Measurements from ENCODE around the gene RNF125.
A peak's percentile ranks its signal among the peaks of the same experiment; 100 is the strongest.
"Not testable (repeated sequence)": the region's sequence is repeated elsewhere in the genome, so short reads cannot be mapped to it uniquely, and the experiment has no call there.

RNF125 gene

DNA sequence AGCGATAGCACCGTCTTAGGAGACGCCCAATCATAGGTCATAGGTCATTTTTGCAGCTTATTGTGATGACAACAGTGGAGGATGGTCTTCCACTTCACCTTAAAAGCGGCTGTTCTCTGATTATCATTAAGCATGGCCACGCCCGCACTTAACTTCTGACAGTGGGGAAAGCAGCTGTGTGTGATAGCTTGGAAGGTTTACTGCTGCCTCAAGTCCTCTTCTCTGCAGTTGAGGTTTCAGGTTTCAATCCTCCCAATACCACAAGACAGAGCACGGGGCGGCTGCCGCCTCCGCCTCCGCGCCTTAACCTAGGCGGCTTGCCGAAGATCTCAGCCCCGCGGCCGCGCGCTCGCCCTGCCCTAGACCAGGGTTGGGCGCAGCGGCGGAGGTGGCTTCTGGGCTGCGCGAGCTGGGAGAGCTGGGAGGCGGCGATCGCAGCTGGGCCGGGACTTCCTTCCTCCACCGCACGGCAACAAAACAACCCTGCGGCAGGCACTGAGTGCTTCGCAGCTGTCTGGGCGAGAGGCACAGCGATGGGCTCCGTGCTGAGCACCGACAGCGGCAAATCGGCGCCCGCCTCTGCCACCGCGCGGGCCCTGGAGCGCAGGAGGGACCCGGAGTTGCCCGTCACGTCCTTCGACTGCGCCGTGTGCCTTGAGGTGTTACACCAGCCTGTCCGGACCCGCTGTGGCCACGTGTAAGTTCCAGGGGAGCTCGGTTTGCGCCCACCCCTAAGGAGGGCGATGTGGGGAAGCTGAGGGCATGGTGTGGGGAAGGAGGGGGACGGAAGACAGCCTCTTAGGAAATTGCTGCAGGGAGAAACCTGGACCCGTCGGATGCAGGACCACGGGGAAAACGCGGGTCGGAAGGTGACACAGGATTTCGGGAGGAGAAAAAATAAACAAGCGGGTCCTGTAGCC lies at the start of gene RNF125:
TSS of gene RNF125 (plus strand) at position 495 of the 920 bp plus-strand sequence. CDS start at position 534, 39 bp downstream.
- DNase-seq, result peak; percentile 68

DNA sequence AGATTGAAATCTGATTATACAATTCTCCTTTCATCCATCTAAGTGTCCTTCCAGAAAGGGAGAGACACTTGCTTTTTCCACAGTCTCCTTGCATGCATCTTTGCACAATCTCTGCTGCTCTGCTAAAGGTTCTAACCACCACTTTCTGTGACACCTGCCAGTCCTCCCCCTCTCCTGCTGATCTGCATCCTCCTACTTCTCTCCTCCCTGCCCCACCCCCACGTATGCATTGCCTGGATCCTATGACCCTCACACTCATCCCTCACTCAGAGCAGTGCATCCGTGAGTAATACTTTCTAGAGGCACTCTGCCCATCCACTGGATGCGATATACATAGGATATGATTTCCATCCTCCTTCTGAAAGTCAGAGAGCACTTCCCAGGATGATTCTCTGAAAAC lies 48.0 kb upstream of the RNF125 start:
- DNase-seq, result no peak

DNA sequence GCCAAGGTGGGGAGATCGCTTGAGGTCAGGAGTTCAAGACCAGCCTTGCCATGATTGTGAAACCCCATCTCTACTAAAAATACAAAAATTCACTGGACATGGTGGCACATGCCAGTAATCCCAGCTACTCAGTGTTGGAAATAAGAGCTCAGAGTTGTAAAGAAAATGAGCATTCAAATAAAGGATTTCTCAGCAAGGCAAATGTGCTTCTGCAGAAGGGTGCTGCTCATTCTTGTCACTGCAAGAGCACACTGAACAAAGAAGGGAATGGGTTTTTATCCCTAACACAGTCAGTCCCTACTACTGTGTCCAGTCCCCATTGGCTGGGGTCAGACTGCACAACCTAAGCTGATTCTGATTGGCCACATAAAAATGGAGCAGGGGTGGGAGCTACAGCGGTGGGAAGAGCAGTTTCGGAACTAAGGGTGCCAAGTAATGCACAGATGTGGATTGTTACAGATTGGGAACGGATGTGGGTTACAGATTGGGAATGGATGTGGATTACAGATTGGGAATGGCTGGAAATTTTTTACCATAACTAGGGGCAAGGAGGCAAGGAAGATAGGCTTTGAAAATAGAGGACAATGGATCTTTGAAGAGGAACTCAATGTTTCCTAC lies 44.6 kb upstream of the RNF125 start:
- no peak for DNase-seq

DNA sequence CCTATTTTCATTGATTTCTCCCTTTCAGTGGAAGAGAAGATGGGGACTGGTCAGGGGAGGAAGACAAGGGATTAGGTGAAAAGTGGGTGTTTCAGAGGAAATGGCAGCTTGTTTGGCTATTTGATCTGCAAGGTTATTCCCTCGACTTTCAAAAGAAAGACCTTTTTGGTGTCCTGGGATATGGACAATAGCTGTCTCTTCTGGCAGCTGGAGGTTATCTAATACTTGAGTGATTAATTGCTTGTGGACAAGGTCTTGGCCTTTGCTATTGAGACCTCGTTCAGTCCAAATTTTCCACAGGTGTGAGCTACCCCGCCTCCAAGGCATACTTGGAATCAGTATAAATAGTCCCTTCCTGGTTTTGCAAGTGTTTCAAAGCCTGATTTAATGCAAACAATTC lies 42.4 kb upstream of the RNF125 start:
- no peak for DNase-seq

DNA sequence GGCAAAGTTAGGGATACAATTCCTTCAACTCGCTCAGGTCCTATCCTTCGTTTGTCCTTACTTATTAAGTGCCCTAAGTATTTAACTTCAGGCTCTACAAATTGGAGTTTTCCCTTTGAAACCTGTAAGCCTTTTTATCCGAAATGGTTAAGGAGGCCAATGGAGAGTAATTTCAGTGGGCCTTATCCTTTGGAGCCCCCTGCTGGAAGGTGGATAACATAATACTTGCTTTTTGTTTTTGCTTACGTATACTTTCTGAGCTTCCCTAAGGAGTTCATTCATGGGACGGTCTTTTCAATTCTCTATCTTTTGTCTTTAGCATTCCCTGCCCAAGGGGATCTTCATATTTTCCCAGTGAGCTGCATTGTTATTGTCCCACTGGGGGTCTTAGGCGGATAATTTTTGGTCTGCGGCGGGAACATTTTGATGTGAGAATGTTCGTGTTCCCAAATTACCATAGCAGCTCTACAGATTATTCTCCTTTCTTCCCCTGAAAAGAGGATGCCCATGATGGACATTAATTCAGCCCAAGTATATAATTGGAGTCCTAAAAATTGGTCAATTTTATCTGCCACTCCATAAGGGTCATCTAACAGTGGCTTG lies 41.3 kb upstream of the RNF125 start:
- peak; percentile 43 for DNase-seq

DNA sequence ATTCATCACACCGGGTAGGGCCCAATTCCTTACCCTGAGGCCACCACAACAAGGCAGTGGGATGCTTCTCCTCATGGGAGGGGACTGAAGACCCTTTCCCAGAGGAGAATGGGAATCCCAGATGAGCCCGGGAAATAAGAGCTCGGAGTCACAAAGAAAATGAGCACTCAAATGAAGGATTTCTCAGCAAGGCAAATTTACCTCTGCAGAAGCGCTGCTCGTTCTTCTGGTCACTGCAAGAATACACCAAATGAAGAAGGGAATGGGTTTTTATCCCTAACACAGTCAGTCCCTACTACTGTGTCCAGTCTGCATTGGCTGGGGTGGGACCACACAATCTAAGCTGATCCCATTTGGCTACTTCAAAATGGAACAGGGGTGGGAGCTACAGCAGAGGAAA lies 40.0 kb upstream of the RNF125 start:
- DNase-seq, result no peak

DNA sequence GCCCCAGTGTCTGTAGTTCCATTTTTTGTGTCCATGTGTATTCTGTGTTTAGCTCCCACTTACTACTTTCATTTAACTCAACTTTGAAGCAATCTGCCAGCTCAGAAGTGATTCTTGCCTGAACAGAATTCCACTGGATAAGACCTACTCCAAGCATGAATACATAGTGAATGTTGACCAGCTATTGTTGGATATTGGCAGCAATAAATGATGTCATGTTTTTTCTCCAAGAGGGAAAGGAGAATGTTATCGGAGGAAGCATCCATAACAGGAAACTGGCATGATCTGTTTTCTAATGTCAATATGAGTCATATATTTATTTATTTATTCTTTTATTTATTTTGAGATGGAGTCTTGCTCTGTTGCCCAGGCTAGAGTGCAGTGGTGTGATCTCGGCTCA lies 38.9 kb upstream of the RNF125 start:
- DNase-seq, result no peak

DNA sequence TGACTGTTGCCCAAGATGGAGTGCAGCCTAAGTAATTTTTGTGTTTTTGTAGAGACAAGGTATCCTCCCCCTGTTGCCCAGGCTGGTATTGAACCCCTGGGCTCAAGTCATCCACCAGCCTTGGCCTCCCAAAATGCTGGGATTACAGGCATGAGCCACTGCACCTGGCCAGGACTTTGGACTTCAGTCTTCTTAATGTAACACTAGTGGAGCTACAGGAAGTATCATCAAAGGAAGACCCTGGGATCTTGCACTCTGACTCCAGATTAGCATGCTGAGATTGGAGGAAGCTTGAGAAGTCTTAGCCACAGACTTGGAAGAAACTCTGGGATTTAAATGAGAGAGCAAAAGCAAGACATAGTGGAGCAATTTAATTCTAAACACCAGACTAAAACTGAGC lies 37.8 kb upstream of the RNF125 start:
- DNase-seq, result no peak

DNA sequence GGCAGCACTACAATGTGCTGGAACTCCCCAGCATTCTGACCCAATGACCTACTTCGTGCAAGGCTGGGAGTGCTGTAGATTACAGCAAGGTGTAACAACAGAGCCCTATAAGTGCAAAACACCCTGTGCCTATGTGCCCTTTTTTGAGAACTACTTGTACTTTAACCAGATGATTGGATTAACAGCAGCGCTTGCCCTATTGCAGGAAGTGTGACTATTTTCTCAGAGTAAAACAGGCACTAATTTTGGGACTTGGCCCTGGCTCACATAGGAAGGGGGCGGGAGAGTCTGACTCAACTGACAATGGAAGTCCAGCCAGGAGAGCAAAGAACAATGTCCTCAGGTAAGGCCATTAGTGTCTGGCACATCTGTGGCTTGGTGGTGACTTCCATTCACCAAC lies 35.6 kb upstream of the RNF125 start:
- DNase-seq, result no peak

DNA sequence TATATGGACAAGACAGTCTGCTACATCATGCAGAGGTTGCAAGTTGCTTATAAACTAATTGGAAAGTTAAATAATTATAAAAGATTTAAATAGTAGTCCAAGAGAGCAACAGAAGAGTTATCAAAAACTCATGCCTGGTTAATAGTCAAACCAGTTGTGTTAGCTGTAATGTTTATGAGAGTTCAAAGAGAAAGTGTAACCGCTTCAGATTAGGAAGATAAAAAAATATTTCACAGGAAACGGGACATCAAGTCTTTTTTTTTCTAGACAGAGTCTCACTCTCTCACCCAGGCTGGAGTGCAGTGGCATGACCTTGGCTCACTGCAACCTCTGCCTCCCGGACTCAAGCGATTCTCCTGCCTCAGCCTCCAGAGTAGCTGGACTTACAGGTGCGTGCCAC lies 34.6 kb upstream of the RNF125 start:
- DNase-seq, result no peak

DNA sequence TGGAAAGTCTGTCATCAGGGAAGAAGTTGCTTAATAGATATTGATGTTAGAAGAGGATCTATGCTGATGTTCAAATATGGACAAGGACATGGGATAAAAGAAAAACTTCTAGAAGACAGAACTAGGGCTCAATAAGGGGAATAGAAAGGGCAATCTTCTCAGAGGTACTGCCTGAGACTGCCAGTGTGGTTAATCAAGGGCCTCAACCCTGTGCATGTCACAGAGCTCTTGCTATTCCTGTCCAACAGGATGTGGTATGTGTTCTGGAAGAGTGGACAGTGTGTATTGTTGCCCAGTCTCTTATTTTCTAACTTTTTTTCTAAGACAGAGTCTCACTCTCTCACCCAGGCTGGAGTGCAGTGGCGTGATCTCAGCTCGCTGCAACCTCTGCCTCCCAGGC lies 27.8 kb upstream of the RNF125 start:
- DNase-seq, result no peak

DNA sequence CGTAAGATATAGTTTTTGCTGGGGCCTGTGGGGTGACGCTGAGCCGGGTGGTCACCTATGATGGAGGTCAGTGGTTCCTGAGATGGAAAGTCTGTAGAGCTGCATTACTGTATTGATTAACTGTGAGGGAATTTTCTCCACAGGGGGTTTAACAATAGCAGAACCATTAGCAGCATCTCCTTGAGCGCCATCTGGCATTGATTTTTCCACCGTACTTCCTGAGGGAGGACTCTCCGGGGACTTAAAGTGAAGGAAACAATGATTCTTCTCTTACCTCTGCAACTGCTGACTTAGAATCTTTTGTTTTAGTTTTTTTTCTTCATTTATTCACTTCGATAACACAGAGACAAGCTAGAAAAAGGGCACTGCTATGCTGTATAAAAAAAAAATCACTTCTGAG lies 22.6 kb upstream of the RNF125 start:
- DNase-seq, result no peak

DNA sequence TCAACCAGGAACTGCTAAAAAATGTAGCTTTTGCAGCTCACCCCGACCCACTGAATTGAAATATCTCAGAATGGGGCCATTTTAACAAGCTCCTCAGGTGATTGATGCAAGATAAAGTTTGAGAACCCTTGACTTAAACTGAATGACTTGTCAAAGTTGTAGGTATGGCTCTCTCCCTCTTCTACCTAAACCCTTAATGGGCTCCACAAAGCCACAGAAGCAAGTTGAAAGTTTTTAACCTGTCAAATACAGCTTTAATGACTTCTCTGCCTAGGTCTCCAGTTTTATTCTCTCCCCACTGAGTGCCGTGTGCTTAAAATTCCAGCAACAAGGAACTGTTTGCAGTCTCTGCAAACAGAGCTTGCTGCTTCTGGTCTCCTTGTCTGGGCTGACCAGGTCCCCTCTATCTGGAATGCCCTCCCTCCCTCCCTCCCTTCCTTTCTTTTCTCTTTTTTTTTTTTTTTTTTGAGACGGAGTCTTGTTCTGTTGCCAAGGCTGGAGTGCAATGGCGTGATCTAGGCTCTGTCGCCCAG lies 19.7 kb upstream of the RNF125 start:
- no peak for DNase-seq

DNA sequence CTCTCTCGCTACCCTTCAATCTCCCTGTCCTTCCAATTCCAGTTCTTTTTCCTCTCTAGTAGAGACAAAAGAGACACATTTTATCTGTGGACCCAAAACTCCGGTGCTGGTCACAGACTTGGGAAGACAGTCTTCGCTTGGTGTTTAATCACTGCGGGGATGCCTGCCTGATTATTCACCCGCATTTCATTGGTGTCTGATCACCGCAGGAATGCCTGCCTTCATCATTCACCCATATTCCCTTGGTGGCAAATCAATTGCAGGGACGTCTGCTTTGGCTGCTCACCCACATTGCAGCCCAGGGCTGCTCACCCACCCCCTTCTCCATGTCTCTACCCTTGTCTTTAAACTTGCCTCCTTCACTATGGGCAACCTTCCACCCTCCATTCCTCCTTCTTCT lies 17.5 kb upstream of the RNF125 start:
- DNase-seq, result peak; percentile 7

DNA sequence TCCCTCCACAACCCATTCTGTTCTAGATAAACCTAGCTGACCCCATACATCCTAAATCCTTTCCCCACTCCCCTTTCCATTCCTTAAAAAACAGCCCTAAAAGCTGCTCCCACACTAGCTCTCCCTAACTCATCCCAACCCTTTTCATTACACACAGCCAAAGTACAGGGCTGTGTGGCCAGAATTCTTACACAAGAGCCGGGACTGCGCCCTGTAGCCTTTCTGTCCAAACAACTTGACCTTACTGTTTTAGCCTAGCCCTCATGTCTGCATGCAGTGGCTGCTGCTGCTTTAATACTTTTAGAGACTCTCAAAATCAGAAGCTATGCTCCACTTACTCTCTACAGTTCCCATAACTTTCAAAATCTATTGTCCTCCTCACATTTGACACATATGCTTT lies 14.8 kb upstream of the RNF125 start:
- DNase-seq, result not testable (repeated sequence)

DNA sequence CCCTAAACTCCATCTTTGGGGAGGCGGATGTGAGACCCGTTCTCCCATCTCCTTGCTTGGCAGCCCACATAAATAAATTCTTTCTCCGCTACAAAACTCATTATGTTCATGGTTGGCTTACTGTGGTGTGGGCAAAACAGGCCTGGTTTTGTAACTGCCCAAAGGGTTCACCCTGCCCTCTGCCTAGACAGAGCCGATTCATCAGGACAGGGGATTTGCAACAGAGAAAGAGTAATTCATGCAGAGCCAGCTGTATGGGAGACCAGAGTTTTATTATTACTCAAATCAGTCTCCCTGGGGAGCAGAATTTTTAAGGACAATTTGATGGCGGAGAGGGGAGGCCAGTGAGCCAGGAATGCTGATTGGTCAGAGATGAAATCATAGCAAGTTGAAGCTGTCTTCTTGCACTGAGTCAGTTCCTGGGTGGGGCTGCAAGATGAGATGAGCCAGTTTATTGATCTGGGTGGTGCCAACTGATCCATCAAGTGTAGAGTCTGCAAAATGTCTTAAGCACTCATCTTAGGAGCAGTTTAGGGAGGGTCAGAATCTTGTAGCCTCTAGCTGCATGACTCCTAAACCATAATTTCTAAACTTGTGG lies 8.4 kb upstream of the RNF125 start:
- no peak for DNase-seq

DNA sequence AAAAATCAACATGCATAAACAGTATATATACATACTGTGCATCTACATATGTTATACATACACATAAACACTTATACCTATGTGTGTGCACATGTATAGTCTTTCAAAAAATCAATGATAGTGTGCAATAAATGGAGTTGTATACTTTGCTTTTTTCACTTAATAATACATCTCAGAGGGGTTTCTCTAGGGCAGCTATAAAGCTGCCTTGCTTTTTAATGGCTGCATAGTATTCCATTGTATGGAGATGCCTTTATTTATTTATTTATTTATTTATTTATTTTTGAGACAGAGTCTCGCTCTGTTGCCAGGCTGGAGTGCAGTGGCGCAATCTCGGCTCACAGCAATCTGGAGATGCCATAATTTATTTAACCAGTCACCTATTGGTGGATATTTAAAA lies 7.4 kb upstream of the RNF125 start:
- no peak for DNase-seq

DNA sequence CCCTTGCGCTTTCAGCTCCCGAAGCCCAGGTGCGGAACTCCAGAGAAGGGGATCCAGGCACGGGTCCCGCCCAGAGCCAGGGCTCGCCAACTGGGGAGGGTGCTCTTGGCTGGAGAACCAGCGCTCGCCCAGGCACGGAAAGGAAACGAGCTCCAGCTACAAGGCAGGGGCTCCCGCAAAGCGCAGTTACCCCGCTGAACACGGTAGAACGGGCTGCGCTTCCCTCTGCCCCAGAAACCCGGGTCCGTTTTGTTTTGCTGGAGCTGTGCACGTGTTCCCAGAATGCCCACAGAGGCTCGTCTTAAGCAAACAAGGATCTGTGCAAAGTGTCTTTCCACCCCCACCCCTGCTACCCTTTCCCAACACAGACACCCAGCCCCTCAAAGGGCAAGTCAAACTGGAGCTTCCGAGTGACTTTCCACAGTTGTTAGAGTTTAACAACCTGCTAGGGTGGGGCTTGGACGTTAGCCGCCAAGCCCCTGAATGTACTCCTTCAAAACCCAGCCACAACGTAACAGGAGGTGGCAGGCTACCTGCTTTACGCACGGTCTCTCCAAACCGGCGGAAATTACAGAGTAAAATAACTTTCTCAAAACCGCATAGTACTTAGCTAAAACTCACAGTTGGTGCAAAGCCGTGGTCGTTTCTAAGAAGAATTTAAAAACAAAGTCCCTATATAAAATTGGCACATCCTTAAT lies 775 bp downstream of the RNF125 start:
- DNase-seq, result peak; percentile 25

DNA sequence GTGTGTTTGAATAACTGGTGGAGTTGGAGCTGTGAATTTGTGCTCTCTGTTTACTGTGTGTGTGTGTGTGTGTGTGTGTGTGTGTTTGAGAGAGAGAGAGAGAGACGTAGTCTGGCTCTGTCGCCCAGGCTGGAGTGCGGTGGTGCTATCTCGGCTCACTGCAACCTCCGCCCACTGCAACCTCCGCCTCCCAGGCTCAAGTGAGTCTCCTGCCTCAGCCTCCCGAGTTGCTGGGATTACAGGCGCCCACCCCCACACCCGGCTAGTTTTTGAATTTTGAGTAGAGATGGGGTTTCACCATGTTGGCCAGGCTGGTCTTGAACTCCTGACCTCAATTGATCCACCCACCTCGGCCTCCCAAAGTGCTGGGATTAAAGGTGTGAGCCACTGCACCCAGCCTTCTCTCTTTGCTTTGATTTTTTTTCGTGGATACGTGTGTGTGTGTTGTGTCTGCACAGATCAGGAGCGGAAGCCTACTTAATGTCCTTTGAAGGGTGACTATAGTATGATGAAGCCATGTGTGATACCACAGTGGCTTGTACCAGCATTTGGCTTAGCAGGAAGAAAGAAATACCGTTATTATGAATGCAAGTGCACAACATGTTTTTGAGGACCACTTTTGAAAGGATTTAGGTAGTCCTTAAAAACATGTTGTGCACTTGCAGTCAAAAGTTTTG lies 1.5 kb downstream of the RNF125 start:
- not testable (repeated sequence) for DNase-seq

DNA sequence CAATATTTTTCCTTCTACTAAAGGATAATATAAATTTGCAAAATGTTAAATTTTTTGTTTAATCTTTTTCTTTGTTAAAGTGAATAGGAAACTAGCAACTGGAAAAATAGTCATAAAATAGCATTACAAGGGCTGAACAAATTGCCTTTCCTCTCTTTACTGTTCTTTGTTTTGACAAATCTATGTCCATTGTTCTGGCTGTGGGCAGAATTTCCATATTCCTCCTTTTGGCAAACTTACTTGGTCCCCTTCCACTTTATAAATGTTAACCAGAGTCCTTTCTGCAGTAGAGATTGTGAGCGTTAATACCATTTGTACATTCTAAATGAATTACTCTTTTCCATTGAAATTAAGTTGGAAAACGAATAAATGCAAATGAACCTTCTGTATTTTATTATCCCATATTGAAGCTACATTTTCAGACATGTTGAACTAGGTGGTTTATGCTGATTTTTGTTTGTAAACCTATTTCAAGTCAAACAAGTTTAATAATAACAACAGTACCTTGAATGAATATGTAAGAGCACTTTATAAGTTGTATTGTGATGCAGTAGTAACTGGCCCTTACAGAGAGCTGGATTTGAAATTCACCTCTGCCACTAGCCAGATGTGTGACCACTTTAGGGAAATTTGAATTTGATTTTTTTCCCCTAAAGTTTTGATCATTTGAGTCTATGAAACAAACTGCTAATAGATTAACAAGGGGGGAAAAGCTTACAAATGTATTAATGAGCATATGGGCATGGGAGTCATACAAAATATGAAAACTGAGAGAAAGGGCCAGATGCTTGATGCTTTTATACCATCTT lies 3.3 kb downstream of the RNF125 start:
- no peak for DNase-seq

DNA sequence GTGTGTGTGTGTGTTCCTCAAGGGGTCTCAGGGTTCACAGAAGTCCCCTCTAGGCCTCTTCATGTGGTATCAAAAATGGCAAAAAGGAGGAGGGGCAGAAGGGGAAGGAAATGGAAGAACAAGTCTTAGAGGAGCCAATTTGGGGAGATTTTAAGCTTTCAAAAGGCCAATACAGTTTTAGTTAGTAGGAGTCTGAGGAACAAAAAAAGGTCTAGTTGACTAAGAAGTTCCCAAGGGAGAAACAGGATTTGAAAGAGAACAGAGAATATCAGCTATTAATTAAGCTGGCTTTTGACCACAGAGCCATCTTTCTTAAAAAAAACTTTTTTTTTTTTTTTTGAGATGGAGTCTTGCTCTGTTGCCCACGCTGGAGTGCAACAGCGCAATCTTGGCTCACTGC lies 7.1 kb downstream of the RNF125 start:
- no peak for DNase-seq
